GM12878 (cell line): Measurements from ENCODE around the gene C11orf52. TPM values are rescaled to one million over a fixed set of nuclear protein-coding genes. Genes with fewer than 3 reads are reported as not detected.

Experiments
- USF1 ChIP-seq: IDR thresholded peaks from 2 replicates; pipeline ENCODE4 v1.6.1; 2011; ENCODE audit warnings: borderline replicate concordance, low read depth, mild to moderate bottlenecking, moderate library complexity, mixed read lengths, low read length; ENCODE audit not compliant: insufficient read depth; ENCODE audit errors: extremely low read length
- polyA plus RNA-seq, 11 experiments: library from polyadenylated mRNA; depleted of rRNA in 4 of 11; unstranded in 6 of 11; stranded (reverse) in 5 of 11; fragments of >200 nt; fragmentation: Nextera tagmentation in 4 of 11; fragmentation: Illumina TruSeq in 1 of 11; extraction: Ambion mirVana in 4 of 11; extraction: Trizol in 1 of 11; gene quantifications; 1 replicate in 1 of 11; 2 replicates in 10 of 11; pipeline versions ENCODE4 v1.2.1 to v1.2.3, GENCODE V29; 2011 to 2016; ENCODE audit warnings: inconsistent platforms in 2 of 11, missing spikeins in 2 of 11, low read depth in 1 of 11
- total RNA-seq, 4 experiments: library from RNA; depleted of rRNA in 3 of 4; stranded (reverse); fragments of >200 nt in 3 of 4; fragmentation: Illumina TruSeq in 1 of 4; extraction: Trizol in 1 of 4; gene quantifications; 2 replicates each; pipeline versions ENCODE4 v1.2.1 to v1.2.3, GENCODE V29; 2013 to 2021
- TF ChIP-seq, protein P1 (sequence below): fragments of 450-650 bp; IDR thresholded peaks from 2 replicates; pipeline ENCODE4 v1.6.1; 2018; ENCODE audit warnings: mild to moderate bottlenecking, low read depth, moderate library complexity; ENCODE audit not compliant: partially characterized antibody
- TF ChIP-seq, protein P2 (sequence below): IDR thresholded peaks from 2 replicates; pipeline ENCODE4 v1.6.1; 2011; ENCODE audit warnings: mild to moderate bottlenecking, low read depth, low read length, moderate library complexity; ENCODE audit not compliant: insufficient replicate concordance

The C11orf52 gene
- total and polyA plus RNA-seq, 10 of the 15 experiments (the other 5 are each of a cell fraction or from before 2014, with no cell fraction given): not detected

DNA sequence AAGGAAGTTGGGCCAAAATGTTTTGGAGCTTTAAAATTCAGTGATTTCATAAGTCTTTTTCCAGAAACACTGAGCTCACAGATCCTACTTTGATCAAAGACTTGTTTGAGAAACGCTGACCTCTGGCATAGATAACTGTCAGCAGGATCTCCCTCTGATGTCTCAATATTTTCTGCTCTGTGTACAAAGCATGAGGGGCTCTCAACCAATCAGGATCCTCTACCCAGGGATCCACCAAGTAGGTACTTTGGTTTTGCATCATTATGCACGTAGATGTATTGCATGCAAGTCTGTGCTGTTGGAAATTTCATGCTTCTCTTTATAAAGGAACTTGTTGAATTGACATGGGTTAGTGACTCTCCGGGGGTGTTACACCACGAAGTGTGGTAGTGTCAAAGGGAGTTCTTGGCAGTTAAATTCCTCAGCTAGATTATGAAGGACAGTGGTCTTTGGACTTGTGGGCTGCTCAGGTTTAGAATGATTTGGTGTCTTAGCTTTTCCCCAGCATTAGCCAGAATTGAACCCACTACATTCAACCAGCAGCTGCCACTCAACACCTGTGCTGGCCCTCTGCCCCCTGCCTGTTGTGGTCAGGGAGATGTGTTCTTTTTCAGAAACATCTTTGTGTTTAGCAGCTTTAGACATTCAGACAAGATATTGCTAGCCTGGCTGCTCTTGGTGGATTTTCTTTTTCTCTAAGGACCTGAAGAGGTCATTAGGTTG, 16.8 kb downstream of the C11orf52 start (continued):
- TF ChIP-seq, protein P1, sequence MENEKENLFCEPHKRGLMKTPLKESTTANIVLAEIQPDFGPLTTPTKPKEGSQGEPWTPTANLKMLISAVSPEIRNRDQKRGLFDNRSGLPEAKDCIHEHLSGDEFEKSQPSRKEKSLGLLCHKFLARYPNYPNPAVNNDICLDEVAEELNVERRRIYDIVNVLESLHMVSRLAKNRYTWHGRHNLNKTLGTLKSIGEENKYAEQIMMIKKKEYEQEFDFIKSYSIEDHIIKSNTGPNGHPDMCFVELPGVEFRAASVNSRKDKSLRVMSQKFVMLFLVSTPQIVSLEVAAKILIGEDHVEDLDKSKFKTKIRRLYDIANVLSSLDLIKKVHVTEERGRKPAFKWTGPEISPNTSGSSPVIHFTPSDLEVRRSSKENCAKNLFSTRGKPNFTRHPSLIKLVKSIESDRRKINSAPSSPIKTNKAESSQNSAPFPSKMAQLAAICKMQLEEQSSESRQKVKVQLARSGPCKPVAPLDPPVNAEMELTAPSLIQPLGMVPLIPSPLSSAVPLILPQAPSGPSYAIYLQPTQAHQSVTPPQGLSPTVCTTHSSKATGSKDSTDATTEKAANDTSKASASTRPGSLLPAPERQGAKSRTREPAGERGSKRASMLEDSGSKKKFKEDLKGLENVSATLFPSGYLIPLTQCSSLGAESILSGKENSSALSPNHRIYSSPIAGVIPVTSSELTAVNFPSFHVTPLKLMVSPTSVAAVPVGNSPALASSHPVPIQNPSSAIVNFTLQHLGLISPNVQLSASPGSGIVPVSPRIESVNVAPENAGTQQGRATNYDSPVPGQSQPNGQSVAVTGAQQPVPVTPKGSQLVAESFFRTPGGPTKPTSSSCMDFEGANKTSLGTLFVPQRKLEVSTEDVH: no peak
- no peak for TF ChIP-seq USF1
- TF ChIP-seq, protein P2, sequence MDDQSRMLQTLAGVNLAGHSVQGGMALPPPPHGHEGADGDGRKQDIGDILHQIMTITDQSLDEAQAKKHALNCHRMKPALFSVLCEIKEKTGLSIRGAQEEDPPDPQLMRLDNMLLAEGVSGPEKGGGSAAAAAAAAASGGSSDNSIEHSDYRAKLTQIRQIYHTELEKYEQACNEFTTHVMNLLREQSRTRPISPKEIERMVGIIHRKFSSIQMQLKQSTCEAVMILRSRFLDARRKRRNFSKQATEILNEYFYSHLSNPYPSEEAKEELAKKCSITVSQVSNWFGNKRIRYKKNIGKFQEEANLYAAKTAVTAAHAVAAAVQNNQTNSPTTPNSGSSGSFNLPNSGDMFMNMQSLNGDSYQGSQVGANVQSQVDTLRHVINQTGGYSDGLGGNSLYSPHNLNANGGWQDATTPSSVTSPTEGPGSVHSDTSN: no peak
